ENCODE measurements around the gene RNF41. TPM values are rescaled to one million over a fixed set of nuclear protein-coding genes. Genes with fewer than 3 reads are reported as not detected.

The RNF41 gene
- total RNA-seq, 1 donor = 131 TPM

DNA sequence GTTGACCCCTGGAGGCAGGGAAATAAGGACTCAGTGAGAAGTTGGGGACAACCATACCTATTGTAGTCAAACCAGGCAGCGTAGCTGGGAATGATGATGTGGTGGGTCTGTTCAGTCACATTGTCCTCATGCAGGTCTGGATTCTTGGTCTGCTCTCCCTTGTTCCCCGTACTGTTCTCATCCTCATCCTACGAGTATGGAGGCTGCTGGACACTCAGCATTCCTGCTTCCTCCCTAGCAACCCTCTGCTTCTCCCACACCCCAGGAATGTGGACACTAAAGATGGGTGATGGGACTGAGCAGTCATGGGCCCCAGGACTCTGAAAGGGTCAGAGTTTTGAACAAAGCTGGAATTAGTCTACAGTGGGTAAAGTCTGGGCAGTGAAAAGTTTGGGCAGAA lies 43.4 kb downstream of the RNF41 start:
- no peak for DNase-seq (ENCODE audit: low read depth)
- TF ChIP-seq, protein P1, sequence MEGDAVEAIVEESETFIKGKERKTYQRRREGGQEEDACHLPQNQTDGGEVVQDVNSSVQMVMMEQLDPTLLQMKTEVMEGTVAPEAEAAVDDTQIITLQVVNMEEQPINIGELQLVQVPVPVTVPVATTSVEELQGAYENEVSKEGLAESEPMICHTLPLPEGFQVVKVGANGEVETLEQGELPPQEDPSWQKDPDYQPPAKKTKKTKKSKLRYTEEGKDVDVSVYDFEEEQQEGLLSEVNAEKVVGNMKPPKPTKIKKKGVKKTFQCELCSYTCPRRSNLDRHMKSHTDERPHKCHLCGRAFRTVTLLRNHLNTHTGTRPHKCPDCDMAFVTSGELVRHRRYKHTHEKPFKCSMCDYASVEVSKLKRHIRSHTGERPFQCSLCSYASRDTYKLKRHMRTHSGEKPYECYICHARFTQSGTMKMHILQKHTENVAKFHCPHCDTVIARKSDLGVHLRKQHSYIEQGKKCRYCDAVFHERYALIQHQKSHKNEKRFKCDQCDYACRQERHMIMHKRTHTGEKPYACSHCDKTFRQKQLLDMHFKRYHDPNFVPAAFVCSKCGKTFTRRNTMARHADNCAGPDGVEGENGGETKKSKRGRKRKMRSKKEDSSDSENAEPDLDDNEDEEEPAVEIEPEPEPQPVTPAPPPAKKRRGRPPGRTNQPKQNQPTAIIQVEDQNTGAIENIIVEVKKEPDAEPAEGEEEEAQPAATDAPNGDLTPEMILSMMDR (IDR thresholded peaks at IDR 0.05; ENCODE audit: insufficient read depth, low read depth, low read length) = no peak
- H3K4me3 ChIP-seq (ENCODE audit: low read depth, low read length) = no peak overlapping the region

DNA sequence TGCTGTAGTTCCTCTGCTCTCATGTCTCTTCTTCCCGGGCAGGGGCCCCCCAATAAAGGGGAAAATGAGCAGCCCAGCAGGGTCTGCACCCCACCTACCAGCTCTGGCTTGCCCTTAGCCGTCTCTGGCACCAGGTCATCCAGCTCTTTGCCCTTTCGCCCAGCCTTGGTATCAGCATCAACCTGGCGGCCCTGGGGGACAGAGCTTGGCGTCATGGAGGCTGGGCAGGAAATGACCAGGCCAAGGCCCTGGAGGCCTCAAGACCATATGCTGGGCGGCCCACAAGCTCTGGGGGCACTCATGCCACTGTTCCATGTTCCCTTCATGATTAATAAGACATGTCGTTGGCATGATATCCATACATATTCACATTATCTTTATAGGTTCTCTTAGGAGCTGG lies 48.9 kb downstream of the RNF41 start:
- DNase-seq (ENCODE audit: low read depth) = no peak
- no peak overlapping the region for H3K4me3 ChIP-seq (ENCODE audit: low read depth, low read length)
- TF ChIP-seq, protein P1 (IDR thresholded peaks at IDR 0.05; ENCODE audit: insufficient read depth, low read depth, low read length) = no peak

DNA sequence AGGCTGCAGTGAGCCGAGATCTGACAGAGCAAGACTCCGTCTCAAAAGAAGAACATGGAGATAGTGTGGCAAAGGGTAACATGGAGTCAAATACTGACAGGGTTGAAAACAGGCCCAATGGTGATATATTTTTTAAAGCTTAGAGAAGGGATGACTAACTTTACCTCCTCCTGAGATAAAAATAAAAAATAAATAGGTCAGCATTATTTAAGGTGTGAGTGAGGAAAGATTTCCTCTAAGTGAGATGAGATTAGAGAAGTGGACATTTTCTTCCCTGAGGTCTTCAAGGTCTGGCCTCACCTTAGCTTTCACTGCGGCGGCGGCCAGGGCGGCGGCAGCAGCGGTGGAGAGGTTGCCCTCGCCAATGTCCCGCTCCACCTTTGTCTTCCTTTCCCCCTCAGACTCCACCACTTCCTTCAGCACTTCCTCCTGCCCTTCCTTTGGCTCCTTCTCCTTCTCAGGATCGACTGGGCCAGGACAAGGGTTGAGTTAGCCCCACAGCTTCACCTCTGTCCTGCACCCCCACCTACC lies 52.4 kb downstream of the RNF41 start:
- TF ChIP-seq, protein P1 (IDR thresholded peaks at IDR 0.05; ENCODE audit: insufficient read depth, low read depth, low read length) = no peak
- DNase-seq (ENCODE audit: low read depth) = no peak
- H3K4me3 ChIP-seq (ENCODE audit: low read depth, low read length) = no peak overlapping the region

DNA sequence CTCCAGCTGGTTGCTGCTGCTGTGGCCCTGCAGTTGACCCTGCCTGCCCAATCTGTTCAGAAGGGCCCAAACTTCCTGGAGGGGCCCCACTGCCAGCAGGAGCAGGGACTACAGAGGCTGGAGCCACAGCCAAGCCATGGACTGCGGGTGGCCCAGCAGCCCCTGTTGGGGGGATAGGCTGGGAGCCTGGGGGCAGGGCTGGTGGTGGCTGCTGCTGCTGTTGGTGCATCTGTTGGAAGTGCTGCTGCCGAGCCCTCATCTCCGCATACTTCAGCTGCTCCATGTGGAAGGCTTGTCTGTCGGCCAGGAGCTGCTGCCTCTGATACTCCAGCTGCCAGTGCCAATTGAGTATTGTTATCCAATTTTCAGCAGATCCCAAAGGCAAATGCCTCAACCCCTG lies 56.4 kb downstream of the RNF41 start:
- no peak overlapping the region for H3K4me3 ChIP-seq (ENCODE audit: low read depth, low read length)
- DNase-seq (ENCODE audit: low read depth) = no peak
- TF ChIP-seq, protein P1 (IDR thresholded peaks at IDR 0.05; ENCODE audit: insufficient read depth, low read depth, low read length) = no peak

DNA sequence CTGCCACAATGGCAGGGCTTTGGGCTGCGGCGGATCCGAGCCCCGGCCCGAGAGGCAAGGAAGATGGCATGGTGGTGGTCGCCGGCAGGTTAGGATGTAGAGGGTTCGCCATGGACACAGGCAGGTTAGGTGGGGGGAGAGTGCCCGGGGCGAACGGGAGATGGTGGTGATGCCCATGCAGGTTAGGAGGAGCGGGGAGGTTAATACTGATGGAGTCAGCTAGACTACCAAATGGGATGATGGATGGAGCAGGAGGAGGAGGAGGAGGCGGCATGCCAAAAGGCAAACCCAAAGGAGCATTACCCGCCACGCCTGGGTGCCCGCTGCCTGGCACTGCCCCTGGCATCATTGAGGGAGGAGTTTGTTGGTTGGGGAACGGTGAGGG lies 57.4 kb downstream of the RNF41 start:
- no peak for DNase-seq (ENCODE audit: low read depth)
- H3K4me3 ChIP-seq (ENCODE audit: low read depth, low read length) = no peak overlapping the region
- TF ChIP-seq, protein P1 (IDR thresholded peaks at IDR 0.05; ENCODE audit: insufficient read depth, low read depth, low read length) = no peak

DNA sequence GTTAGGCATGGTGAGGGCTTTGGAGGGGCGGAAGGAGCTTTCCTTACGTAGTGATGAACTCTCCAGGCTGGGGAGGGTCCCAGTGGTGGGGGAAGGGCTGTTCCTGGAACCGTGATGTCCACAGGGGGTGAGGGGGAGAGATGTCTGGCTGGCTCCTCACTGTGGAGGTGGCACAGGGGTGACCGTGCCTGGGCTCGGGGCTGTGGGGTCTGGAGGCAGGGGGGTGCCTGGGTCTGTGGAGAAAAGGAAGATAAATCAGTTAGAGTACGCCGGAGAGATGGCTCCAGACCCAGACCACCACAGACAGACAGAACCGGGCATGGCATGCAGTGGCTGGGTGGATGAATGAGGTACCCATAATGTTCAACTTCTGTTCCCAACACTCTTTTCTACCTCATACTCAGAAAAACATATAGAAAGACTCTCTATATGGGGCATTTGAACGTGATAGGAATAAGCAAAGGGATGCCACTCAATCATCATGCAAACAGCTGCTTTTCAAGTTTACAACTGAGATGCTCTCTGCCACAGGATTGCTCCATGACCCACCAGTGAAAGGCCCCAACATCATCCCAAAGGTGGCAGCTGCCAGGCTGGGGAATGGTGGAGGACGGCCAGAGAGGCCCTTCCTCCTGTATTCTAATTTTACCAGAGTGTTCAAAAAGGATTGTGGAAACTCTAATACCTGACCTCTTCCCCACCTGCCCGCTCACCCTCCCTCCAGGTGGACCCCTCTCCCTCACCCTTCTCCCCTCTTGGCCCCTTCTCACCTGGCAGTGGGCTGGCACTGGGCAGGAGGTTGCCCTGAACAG lies 58.0 kb downstream of the RNF41 start:
- TF ChIP-seq, protein P1 (IDR thresholded peaks at IDR 0.05; ENCODE audit: insufficient read depth, low read depth, low read length) = no peak
- no peak for DNase-seq (ENCODE audit: low read depth)
- no peak overlapping the region for H3K4me3 ChIP-seq (ENCODE audit: low read depth, low read length)
